Embryonic facial prominence (tissue), 1 donor: ENCODE data around the gene VSIG2.

Source experiments
- DNase-seq: peaks from one replicate; pipeline ENCODE4 v3.0.0-alpha.2; 2016; ENCODE audit errors: extremely low spot score

Gene VSIG2

GRCh38 chr11:124724979-124725718 lies 26.9 kb downstream of the VSIG2 start:
- DNase-seq = no peak

- DNase-seq = no peak
Observed at GRCh38 chr11:124722176-124722575, 29.9 kb downstream of the VSIG2 start.

- DNase-seq = no peak
Observed at GRCh38 chr11:124719534-124719933, 32.5 kb downstream of the VSIG2 start.

GRCh38 chr11:124718801-124719200 lies 33.3 kb downstream of the VSIG2 start:
- no peak for DNase-seq

GRCh38 chr11:124717786-124718651 lies 34.0 kb downstream of the VSIG2 start:
- DNase-seq = no peak

GRCh38 chr11:124717421-124717785 lies 34.7 kb downstream of the VSIG2 start:
- no peak for DNase-seq

- no peak for DNase-seq
Observed at GRCh38 chr11:124716591-124716990, 35.5 kb downstream of the VSIG2 start.

GRCh38 chr11:124712392-124712791 lies 39.7 kb downstream of the VSIG2 start:
- DNase-seq = no peak

GRCh38 chr11:124707829-124708228 lies 44.2 kb downstream of the VSIG2 start:
- no peak for DNase-seq

- no peak for DNase-seq
Observed at GRCh38 chr11:124700028-124700427, 52.0 kb downstream of the VSIG2 start.

GRCh38 chr11:124699547-124699946 lies 52.5 kb downstream of the VSIG2 start:
- no peak for DNase-seq
